ENCODE measurements around the gene RBM26. TPM values are rescaled to one million over a fixed set of nuclear protein-coding genes. Genes with fewer than 3 reads are reported as not detected.

The RBM26 gene
- total RNA-seq, 4 donors from 2014 or later = 21.1 to 43.1 (median 26.9) TPM

DNA sequence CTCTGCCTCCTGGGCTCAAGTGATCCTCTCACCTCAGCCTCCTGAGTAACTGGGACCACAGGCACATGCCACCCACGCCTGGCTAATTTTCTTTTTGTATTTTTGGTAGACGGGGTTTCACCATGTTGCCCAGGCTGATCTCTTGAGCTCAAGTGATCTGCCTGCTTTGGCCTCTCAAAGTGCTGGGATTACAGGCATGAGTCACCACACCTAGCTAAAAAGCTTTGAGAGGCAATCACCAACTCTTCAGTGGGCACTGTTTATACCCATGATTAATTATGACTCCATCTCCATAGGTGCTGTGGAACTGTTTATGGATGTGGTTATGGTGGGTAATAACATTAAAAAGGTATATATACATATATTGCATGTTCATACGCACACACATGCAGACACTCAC is 7.5 kb upstream of the RBM26 start:
- TF ChIP-seq EP300 (IDR thresholded peaks at IDR 0.05) = no peak
- no peak for TF ChIP-seq POLR2A (IDR thresholded peaks at IDR 0.05)
- TF ChIP-seq, protein P1, sequence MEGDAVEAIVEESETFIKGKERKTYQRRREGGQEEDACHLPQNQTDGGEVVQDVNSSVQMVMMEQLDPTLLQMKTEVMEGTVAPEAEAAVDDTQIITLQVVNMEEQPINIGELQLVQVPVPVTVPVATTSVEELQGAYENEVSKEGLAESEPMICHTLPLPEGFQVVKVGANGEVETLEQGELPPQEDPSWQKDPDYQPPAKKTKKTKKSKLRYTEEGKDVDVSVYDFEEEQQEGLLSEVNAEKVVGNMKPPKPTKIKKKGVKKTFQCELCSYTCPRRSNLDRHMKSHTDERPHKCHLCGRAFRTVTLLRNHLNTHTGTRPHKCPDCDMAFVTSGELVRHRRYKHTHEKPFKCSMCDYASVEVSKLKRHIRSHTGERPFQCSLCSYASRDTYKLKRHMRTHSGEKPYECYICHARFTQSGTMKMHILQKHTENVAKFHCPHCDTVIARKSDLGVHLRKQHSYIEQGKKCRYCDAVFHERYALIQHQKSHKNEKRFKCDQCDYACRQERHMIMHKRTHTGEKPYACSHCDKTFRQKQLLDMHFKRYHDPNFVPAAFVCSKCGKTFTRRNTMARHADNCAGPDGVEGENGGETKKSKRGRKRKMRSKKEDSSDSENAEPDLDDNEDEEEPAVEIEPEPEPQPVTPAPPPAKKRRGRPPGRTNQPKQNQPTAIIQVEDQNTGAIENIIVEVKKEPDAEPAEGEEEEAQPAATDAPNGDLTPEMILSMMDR (IDR thresholded peaks at IDR 0.05) = no peak
- TF ChIP-seq POLR2AphosphoS5 (IDR thresholded peaks at IDR 0.05) = no peak
- Histone ChIP-seq H3K27ac (no peak overlapping the region), H3K4me1 (no peaks in the 10 kb centered on the region), H3K36me3 (peaks cover 0 to 10% of the 10 kb centered on the region in 2 donors), H3K27me3 (no peaks in the 10 kb centered on the region), H3K4me3 (no peak overlapping the region), H3K9me3 (no peaks in the 10 kb centered on the region)
- ATAC-seq = no peak
- WGBS, 2 donors (ENCODE audit: low coverage in 1 of 2) = 80% methylated on average over 3 of the region's 3 CpGs; no CpG with 5 or more reads in 1 of the 2 donors

DNA sequence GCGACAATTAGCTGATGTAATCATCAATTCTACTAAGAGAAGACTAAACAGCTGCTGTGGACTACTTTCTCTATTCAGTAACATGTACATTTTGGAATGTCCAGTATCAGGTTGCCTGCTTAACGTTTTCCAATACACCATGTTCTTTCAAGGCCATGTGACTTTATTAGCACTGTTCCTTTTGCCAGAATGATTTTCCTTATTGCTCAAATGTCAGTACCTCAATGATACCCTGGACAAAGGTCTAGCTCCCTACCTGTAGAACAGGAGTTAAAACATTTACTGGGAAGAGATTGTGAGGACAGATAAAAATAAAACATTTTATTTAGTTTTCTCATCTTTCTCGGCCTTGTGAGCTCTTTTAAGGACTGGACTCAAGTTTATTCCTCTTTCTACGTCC is 3.8 kb upstream of the RBM26 start:
- 57 to 65% methylated on average over 4 of the region's 4 CpGs for WGBS, 2 donors (ENCODE audit: low coverage in 1 of 2)
- TF ChIP-seq, protein P1 (IDR thresholded peaks at IDR 0.05) = no peak
- TF ChIP-seq POLR2A (IDR thresholded peaks at IDR 0.05) (no peak), EP300 (IDR thresholded peaks at IDR 0.05) (no peak), POLR2AphosphoS5 (IDR thresholded peaks at IDR 0.05) (no peak)
- Histone ChIP-seq H3K36me3 (peaks cover 0 to 10% of the 10 kb centered on the region in 2 donors), H3K27ac (no peak overlapping the region), H3K4me1 (peaks cover 0 to 12% (median 6%) of the 10 kb centered on the region in 3 donors), H3K9me3 (no peaks in the 10 kb centered on the region), H3K4me3 (no peak overlapping the region), H3K27me3 (no peaks in the 10 kb centered on the region)
- ATAC-seq = no peak

DNA sequence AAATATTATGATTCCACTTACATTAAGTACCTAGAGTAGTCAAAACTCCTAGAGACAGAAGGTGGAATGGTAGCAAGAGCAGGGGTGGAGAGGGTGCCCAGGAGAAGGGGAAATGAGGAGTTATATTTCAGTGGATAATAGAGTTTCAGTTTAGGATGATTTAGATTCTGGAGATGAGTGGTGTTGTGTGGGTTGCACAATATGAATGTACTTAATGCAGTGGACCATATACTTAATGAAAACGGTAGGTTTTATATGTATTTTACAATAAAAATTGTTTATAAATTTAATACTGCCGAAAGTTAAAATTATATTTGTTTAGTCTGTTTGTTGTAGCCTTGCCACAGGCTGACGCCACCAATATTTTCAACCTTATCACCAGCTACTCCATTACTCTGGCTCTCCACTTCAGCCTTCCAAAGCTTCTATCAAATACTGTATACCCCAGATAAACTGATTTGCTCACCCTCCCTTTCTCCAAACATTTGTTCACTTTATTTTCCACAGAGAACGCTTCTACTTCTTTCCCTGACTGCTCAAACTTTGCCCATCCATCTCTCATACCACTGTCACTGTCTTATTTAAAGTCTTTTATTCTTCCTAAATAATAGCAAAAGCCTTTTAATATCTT is 1.4 kb upstream of the RBM26 start:
- H3K4me1 ChIP-seq = peaks cover 17 to 33% (median 21%) of the 10 kb centered on the region in 3 donors
- ATAC-seq = no peak
- H3K27me3 ChIP-seq = no peaks in the 10 kb centered on the region
- H3K9me3 ChIP-seq = no peaks in the 10 kb centered on the region
- no peak overlapping the region for H3K4me3 ChIP-seq
- H3K27ac ChIP-seq = no peak overlapping the region
- no peaks in the 10 kb centered on the region for H3K36me3 ChIP-seq
- 84 to 98% methylated on average over 4 of the region's 4 CpGs for WGBS, 2 donors (ENCODE audit: low coverage in 1 of 2)
- TF ChIP-seq, protein P1 (IDR thresholded peaks at IDR 0.05) = no peak
- no peak for TF ChIP-seq POLR2A (IDR thresholded peaks at IDR 0.05)
- TF ChIP-seq EP300 (IDR thresholded peaks at IDR 0.05) = no peak
- no peak for TF ChIP-seq POLR2AphosphoS5 (IDR thresholded peaks at IDR 0.05)

DNA sequence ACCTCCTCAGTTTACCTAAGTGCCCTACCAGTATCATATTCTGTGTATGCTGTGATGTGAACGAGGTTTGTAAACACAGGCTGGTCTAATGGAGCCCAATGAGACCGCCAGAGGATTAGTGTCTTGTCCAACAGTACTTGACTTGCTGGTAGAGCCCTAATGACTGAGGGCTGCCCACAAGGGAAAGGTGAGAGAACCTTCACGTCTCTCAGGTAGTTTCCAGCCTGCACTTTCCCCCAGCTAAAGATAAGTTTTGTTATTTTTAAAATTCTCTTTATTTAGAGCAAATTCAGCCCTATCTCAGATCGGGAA is 498 bp upstream of the RBM26 start:
- TF ChIP-seq, protein P1 (IDR thresholded peaks at IDR 0.05) = no peak
- no peak for TF ChIP-seq EP300 (IDR thresholded peaks at IDR 0.05)
- no peak for TF ChIP-seq POLR2AphosphoS5 (IDR thresholded peaks at IDR 0.05)
- TF ChIP-seq POLR2A (IDR thresholded peaks at IDR 0.05) = no peak
- H3K9me3 ChIP-seq = no peaks in the 10 kb centered on the region
- H3K4me1 ChIP-seq = peaks cover 17 to 43% (median 22%) of the 10 kb centered on the region in 3 donors
- no peak for ATAC-seq
- H3K27me3 ChIP-seq = no peaks in the 10 kb centered on the region
- H3K27ac ChIP-seq = peak overlapping the region; percentile 86 to 95 (median 93)
- WGBS, 2 donors (ENCODE audit: low coverage in 1 of 2) = 2 to 55% methylated on average over 1 to 3 of the region's 4 CpGs
- peak overlapping the region; percentile 87 to 94 for H3K4me3 ChIP-seq
- H3K36me3 ChIP-seq = no peaks in the 10 kb centered on the region

DNA sequence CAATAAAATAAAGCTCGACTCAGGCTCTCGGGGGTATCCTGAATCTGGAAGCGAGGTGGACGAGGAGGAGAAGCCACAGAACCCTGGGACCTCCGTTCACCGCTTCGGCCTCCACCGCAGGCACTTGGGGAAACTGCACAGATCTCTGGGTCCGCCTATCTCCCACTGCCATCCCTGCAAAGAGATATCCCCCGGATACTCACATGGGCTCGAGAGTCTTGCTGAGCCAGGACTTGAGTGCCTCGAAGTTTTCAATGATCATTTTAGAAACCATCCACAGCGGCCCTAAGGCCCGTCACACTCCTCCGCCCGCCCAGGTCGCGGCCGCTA is 589 bp downstream of the RBM26 start:
- H3K4me1 ChIP-seq = peaks cover 17 to 52% (median 22%) of the 10 kb centered on the region in 3 donors
- ATAC-seq = no peak
- no peak for TF ChIP-seq POLR2AphosphoS5 (IDR thresholded peaks at IDR 0.05)
- H3K36me3 ChIP-seq = no peaks in the 10 kb centered on the region
- WGBS, 2 donors (ENCODE audit: low coverage in 1 of 2) = 0% methylated on average over 5 to 6 of the region's 19 CpGs
- peak overlapping the region; percentile 86 to 95 (median 93) for H3K27ac ChIP-seq
- H3K9me3 ChIP-seq = no peaks in the 10 kb centered on the region
- H3K27me3 ChIP-seq = no peaks in the 10 kb centered on the region
- peak overlapping the region; percentile 87 to 94 for H3K4me3 ChIP-seq

Measured in gastroesophageal sphincter (tissue), 4 donors.